Prostate gland (tissue), 2 donors: ENCODE data around the gene STAB1.

Experiments
- POLR2AphosphoS5 ChIP-seq: sonication (generic); formaldehyde crosslinking; IDR thresholded peaks from one replicate; pipeline ENCODE4 v1.6.1; 2017; ENCODE audit warnings: antibody characterized with exemption
- TF ChIP-seq, protein P1 (sequence below), 4 experiments: fragments of 200-600 bp in 2 of 4; fragments of 450-650 bp in 2 of 4; sonication (generic) in 2 of 4; IDR thresholded peaks; 1 replicate in 3 of 4; 2 replicates in 1 of 4; pipeline ENCODE4 v1.5.1; 2016 to 2019; ENCODE audit warnings: antibody characterized with exemption in 4 of 4, mild to moderate bottlenecking in 2 of 4, moderate library complexity in 2 of 4

DNA sequence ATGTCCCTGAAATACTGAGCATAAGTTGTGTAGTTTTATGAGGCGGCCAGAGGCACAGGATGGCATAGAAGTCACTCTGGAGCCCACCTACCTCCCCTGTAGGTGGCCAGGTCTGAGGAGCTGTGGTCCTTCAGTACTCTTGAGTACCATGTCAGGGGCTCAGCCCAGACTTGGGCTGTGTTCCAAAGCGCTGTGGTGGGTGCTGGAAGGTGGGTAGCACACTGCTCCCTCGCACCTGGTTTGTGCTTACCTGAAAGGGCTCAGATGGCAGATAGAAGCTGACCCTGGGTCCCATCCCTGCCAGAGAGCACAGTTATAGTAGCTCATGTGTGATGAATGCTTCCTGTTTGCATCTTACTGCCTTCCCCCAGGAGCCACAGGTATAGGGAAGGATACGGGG, 24.2 kb upstream of the STAB1 start:
- TF ChIP-seq POLR2AphosphoS5, result no peak
- TF ChIP-seq, protein P1, sequence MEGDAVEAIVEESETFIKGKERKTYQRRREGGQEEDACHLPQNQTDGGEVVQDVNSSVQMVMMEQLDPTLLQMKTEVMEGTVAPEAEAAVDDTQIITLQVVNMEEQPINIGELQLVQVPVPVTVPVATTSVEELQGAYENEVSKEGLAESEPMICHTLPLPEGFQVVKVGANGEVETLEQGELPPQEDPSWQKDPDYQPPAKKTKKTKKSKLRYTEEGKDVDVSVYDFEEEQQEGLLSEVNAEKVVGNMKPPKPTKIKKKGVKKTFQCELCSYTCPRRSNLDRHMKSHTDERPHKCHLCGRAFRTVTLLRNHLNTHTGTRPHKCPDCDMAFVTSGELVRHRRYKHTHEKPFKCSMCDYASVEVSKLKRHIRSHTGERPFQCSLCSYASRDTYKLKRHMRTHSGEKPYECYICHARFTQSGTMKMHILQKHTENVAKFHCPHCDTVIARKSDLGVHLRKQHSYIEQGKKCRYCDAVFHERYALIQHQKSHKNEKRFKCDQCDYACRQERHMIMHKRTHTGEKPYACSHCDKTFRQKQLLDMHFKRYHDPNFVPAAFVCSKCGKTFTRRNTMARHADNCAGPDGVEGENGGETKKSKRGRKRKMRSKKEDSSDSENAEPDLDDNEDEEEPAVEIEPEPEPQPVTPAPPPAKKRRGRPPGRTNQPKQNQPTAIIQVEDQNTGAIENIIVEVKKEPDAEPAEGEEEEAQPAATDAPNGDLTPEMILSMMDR (IDR thresholded peaks at IDR 0.05), result no peak
